MV-4-11 (cell line): ENCODE measurements around the gene IGBP1.
"Not testable (repeated sequence)": the region's sequence is repeated elsewhere in the genome, so short reads cannot be mapped to it uniquely, and the experiment has no call there.

Experiments used
- DNase-seq: peaks from one replicate; lab custom pipeline; 2025; lab: John Stamatoyannopoulos, UW

The IGBP1 gene

DNA sequence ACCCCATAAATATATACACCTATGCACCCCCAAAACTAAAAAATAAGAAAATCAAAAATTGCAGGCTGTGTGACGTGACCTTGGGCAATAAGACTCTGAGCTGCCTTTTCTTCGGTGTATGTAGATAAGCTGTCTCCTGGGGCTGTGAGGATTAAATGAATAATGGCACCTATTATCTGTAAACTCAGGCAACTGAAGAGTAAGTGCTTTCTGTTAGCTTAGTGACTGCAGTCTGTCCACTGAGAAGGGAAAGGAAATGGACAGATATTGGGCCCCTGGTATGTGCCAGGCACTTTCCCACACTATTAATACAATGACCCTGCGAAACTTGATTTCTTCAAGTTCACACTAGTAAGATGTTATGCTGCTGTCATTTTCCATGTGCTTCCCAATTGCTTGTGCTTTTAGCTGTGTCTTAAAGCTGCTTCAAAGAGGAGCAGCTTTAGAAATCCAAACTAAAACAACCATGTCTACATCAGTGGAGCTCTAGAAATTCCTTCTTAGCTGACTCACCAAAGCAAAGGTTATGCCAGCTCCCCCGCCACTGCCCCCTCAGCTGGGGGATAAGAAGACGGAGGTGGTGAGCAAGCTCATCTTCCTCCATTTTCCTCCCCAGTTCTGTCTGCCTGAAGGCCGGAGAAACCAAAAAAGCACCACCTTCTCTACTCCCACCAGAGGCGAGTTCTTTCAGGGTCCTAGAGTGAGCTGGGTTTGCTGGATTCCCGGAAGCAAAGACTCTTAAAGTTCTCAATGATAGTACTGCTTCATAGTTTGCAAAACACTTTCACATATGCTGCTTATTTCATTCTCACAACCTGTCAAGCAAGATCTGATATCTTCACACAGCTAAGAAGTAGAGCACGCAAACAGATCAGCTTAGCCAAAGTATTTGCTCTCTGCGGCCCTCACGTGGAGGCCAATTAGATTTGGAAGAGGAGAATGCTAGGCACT lies 35.3 kb downstream of the IGBP1 start:
- no peak for DNase-seq

DNA sequence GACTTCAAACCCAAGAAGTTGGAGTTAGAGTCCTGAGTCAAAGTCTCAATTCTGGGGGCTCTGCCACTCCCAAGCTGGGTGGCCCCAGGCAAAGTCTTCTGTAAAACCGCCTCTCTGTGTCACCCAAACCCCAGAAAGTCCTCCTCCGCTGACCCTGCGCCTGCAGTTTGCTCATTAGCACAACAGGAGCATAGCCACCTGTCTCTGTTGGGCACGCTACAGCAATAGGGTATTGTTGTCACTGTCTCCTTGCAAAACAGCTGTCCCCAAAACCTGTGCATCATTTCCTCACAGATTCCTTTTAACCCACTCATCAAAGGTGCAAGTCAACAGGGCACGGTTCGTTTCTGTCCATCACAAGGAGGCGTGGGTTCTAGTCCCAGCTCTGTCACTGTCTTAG lies 36.0 kb downstream of the IGBP1 start:
- DNase-seq: no peak

DNA sequence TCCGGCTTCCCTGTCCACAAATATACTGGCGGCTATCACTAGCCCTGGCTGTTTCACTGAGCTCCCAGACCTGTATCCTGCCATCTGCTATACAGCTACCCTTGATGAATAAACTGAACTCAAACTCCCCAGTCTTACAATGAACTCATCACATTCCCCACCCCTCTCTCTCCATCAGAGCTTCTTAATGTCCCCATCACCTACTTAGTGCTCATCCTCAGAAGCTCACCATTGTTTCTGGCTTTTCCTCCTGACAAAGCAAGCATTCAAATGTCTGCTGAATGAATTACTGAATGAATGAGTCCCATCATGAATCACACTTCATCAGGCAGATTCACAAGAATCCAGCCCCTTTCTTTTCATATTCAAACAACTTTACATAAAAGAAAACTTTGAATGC lies 38.4 kb downstream of the IGBP1 start:
- no peak for DNase-seq

DNA sequence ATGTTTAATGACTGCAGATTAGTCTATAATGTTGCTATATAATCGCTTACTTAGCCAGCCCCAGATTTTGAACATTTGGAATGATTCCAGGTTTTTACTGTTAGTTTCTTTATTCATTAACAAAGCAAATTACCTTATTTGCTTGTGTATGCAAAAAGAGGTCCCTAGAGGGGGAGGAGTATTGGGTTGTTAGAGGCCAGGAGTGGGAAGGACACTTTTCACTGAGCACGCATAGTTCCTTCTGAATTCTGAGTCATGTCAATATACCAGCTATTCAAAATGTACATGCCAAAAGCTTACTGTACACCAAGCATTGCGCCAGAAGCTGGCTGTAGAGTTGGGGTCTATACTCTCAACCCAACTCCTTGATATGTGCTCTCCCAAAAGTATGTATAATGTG lies 39.0 kb downstream of the IGBP1 start:
- DNase-seq: no peak

DNA sequence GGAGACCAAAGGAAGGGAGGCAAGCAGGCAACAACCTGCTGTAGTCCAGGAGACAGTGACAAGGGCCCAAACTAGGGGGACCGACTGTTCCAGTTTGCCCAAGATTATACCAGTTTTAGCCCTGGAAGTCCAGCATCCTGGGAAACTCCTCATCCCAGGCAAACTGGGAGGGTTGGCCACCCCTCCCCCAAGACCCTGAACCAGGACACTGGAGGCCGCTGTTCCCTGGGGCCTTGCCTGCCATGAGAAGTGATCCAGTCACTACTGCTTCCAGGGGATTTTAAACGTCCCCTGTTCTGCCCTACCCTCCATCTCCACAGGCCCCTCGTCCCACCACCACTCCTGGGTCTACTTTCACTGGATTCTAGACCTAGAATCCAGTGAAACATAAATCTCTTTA lies 39.7 kb downstream of the IGBP1 start:
- no peak for DNase-seq

DNA sequence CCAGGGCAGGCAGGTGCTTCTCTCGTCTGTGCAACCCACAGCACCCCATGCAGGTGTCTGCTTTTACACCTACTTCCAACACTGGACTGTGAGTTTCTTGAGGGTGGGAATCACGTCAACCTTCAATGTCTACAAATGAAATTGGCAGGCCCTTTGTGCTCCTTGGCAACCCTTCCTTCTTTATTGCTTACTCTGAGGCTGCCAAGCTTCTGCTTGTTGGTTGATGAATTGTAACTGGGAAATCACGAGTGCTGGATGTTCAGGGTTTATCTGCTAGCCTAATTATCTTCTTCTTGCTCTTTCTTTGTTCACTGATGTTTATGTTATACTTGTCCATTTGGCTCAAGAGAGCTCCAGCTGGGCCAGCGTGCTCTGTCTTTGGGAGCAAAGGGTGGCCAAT lies 41.5 kb downstream of the IGBP1 start:
- DNase-seq: no peak

DNA sequence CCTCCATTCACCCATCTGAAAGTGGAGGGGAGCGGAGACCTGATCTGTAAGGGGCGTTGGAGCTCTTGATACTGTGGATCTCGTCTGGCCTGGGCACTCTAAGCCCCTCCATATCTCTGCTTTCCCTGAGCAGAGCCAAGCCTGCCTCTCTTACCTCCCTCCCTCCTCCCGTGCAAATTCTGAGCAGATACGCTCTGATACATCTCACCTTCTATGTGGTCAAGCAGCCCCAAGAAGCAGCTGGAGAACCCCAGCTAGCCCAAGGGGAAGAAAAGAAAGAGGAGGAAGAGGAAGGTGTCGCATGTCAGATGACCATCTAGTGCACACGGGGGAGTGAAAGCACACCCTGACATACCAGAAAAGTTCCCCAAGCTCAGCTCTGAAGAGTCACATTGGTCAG lies 42.1 kb downstream of the IGBP1 start:
- no peak for DNase-seq

DNA sequence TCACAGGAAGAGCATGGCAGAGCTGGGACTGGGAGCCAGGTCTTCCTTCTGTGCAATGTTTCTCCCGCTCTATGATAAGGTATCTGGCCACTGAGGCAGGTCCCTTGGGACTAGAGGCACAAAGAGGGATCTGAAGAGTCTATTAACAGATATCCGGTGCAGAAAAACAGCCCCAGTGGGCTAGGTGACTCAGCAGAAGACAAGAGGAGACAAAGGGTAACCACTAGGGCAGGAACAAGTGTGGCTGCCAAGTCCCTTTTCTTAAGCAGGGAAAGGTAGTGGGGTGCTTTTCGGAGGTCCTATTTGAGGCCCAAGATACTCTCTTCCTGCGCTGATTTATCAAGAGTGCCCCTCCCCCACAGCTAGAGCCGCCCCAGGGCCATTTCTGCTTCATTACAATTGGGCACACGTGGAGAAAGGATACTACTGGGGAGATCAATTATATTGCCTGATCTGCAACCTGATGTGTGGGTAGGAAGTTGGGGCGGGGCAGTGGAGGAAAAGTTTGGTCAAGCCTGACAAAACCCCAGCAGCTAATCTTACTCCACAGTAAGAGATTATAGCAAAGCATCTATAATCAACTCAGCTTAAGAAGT lies 43.8 kb downstream of the IGBP1 start, which contains the start of gene DGAT2L6:
TSS of gene DGAT2L6 (plus strand) at position 546 of the 596 bp plus-strand sequence. CDS start 100 bp downstream, outside the sequence.
- no peak for DNase-seq

DNA sequence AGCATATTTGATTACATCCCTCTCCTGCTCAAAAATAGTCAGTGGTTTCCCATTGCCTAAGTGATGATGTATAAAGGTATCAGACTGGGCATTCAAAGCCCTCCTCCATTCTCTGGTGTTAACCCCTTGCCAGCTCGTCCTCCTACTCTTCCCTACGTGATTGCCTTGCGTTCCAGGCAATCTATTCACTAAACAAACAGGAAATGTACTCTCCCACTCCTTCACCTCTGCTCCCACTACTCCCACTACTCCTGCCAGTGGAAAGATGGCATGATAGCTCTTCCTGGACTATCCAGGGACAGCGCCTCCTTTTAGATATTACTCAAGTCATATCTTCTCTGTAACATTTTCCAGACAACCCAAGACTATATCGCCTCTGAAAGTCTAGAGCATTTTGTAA lies 49.8 kb downstream of the IGBP1 start:
- no peak for DNase-seq

DNA sequence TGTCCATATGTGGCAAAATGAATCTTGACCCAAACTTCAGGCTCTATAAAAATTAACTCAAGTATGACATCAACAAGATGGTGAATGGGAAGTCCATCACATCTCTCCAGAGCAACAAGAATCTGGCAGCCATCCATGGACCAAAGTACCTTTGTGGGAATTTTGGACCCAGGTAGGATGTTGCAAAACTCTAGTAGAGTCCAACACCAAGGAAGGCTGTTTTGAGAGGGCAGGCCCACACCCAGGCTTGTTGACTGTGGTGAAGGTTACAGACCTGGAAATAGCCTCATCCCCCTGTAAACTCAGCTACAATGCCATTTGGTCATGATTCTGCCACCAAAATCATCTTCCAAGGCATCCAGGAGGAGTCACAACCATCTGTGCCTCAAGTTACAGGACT lies 57.0 kb downstream of the IGBP1 start:
- no peak for DNase-seq

DNA sequence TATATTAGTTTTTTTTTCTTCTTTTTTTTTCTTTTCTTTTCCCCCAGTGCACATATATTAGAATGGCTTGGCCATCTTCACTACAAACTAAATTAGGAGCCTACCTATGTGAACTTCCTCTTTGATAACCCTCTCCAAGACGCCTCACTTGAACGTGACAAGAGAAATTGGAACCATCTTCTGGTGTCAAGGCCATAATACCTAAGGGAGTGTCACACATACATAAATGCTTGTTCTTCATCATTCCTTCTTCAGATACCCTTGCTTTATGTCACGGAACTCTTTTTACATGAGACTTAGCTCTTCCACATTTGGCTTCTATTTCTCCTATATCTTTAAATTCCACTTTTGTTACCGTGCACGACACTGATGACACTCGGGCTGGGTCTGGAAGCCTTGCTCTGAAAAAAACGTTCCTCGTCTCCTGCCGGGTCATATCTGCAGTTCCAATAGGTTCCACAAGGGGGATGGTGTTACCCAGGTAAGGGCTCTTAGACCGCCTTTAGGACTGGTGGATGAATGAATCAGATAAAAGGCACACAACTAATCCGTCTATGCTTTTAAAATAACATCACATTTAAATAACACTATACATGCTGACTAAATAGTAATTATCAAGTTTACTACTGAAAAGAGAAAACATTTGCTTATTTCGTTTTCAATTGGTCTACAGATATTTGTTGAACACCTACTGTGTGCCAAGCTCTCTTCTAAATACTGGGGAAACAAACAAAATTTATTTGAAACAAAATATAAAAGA lies 63.9 kb downstream of the IGBP1 start:
- no peak for DNase-seq

DNA sequence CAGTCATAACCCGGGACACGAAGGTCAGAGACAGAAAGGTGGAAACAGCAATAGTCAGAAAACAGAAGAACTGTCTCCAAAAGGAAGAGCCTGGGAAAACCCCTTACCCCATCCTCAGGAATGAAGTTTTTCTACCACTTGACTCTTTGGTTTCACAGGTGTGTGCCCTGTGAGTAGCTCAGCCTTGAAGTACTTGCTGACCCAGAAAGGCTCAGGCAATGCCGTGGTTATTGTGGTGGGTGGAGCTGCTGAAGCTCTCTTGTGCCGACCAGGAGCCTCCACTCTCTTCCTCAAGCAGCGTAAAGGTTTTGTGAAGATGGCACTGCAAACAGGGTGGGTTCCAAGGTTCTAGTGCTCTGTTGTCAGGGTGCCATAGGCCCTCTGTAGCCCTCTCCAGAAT lies 68.5 kb downstream of the IGBP1 start:
- no peak for DNase-seq

DNA sequence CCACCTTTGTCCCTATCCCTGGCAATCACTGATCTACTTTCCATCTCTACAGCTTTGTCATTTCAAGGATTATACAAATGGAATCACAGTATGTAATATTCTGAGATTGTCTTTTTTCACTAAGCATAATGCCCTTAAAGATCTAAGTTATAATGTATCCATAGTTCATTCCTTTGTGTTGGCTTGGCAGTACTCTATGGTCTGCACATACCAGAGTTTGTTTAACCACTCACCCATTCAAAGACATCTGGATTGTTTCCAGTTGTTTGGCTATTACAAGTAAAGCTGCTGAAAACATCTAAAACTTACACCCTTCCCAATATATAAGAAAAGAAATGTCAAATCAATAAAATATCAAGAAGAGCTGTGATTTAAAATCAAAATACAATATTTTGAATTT lies 75.2 kb downstream of the IGBP1 start:
- no peak for DNase-seq

DNA sequence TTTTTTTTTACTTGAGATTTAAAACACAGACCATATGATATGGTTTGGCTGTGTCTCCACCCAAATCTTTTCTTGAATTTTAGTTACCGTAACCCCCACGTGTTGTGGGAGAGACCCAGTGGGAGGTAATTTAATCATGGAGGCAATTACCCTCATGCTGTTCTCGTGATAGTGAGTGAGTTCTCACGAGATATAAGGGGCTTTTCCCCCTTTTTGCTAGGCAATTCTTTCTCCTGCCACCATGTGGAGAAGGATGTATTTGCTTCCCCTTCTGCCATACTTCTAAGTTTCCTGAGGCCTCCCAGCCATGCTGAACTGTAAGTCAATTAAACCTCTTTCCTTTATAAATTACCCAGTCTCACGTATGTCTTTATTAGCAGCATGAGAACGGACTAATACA lies 76.3 kb downstream of the IGBP1 start:
- DNase-seq: not testable (repeated sequence)
